IMR-90 (cell line): Measurements from ENCODE around the gene LYSMD4. TPM values are rescaled to one million over a fixed set of nuclear protein-coding genes. Genes with fewer than 3 reads are reported as not detected.

Experiments used
- ATAC-seq: fragments of 200-7000 bp; cut with Tn5 transposase; 2 replicates; pipeline ENCODE4 v1.9.1; 2020; ENCODE audit warnings: low read depth, mild to moderate bottlenecking, moderate library complexity
- BruUV-seq: library from RNA; stranded (reverse); fragments of 400-500 nt; replicated peaks from 2 replicates; lab custom pipeline; 2021; lab: Mats Ljungman, UMichigan
- CTCF ChIA-PET: fragments of 300-600 bp; formaldehyde crosslinking; extraction: SDS; loops from one replicate; lab custom pipeline; 2021; ENCODE audit warnings: antibody characterized with exemption; lab: Yijun Ruan, JAX
- POLR2A ChIA-PET: fragments of 300-600 bp; sonication (Branson Sonifier 250); formaldehyde crosslinking; loops from one replicate; lab custom pipeline; 2022; ENCODE audit warnings: antibody characterized with exemption; ENCODE audit not compliant: unreplicated experiment; lab: Charles Lee
- DNase-seq: peaks from one replicate; pipeline ENCODE4 v3.0.0; 2013
- H2AFZ ChIP-seq: replicated peaks from 2 replicates; pipeline ENCODE3; 2013; ENCODE audit warnings: low read length, mild to moderate bottlenecking; ENCODE audit not compliant: poor library complexity
- H2AK5ac ChIP-seq: 2 replicates; pipeline ENCODE4 v1.6.1; 2013; ENCODE audit warnings: low read depth, low read length, inconsistent platforms
- H2AK9ac ChIP-seq: replicated peaks from 2 replicates; pipeline ENCODE3; 2013; ENCODE audit warnings: mild to moderate bottlenecking, low read depth, low read length, moderate library complexity; ENCODE audit not compliant: poor library complexity
- H2BK120ac ChIP-seq: 2 replicates; pipeline ENCODE4 v1.6.1; 2013; ENCODE audit warnings: low read depth, low read length, inconsistent platforms
- H2BK15ac ChIP-seq: 3 replicates; pipeline ENCODE4 v1.6.1; 2013; ENCODE audit warnings: low read depth, low read length, inconsistent platforms
- H2BK20ac ChIP-seq: 2 replicates; pipeline ENCODE4 v1.6.1; 2013; ENCODE audit warnings: low read depth, mild to moderate bottlenecking, inconsistent platforms, low read length, moderate library complexity
- H2BK5ac ChIP-seq: 2 replicates; pipeline ENCODE4 v1.6.1; 2013; ENCODE audit warnings: mild to moderate bottlenecking, low read depth, low read length, inconsistent platforms; ENCODE audit not compliant: poor library complexity, severe bottlenecking
- H3K14ac ChIP-seq: replicated peaks from 2 replicates; pipeline ENCODE4 v1.6.1; 2013; ENCODE audit warnings: low read depth, low read length, inconsistent platforms
- H3K18ac ChIP-seq: 2 replicates; pipeline ENCODE4 v1.6.1; 2013; ENCODE audit warnings: low read depth, low read length, control low read depth
- H3K23ac ChIP-seq: 2 replicates; pipeline ENCODE4 v1.6.1; 2013; ENCODE audit warnings: low read depth, low read length, inconsistent platforms
- H3K27ac ChIP-seq: 2 replicates; pipeline ENCODE4 v1.5.1; 2013; ENCODE audit warnings: mild to moderate bottlenecking, control low read depth, low read length; ENCODE audit not compliant: insufficient read depth
- H3K27me3 ChIP-seq: 2 replicates; pipeline ENCODE4 v1.6.1; 2013; ENCODE audit warnings: low read length; ENCODE audit not compliant: control insufficient read depth, insufficient read depth
- H3K36me3 ChIP-seq: 2 replicates; pipeline ENCODE4 v1.6.1; 2013; ENCODE audit warnings: low read length, mixed read lengths; ENCODE audit not compliant: control insufficient read depth, insufficient read depth
- H3K4ac ChIP-seq: 2 replicates; pipeline ENCODE4 v1.6.1; 2013; ENCODE audit warnings: low read depth, low read length, inconsistent platforms
- H3K4me1 ChIP-seq: 2 replicates; pipeline ENCODE4 v1.6.1; 2013; ENCODE audit warnings: low read length, mixed read lengths; ENCODE audit not compliant: control insufficient read depth, insufficient read depth
- H3K4me2 ChIP-seq: 2 replicates; pipeline ENCODE4 v1.6.1; 2013; ENCODE audit warnings: low read depth, mild to moderate bottlenecking, control low read depth, low read length, moderate library complexity
- H3K4me3 ChIP-seq: 2 replicates; pipeline ENCODE4 v1.5.1; 2013; ENCODE audit warnings: low read depth, mild to moderate bottlenecking, control low read depth, low read length, moderate library complexity; ENCODE audit not compliant: insufficient read depth
- H3K56ac ChIP-seq: 2 replicates; pipeline ENCODE4 v1.6.1; 2013; ENCODE audit warnings: low read length, inconsistent platforms; ENCODE audit not compliant: insufficient read depth; ENCODE audit errors: extremely low read depth
- H3K79me1 ChIP-seq, 2 experiments: 2 replicates each; pipeline ENCODE4 v1.6.1; 2013; ENCODE audit warnings: low read length in 2 of 2, inconsistent platforms in 1 of 2, low read depth in 1 of 2
- H3K9ac ChIP-seq: 2 replicates; pipeline ENCODE4 v1.6.1; 2013; ENCODE audit warnings: low read depth, low read length, control low read depth
- H3K9me1 ChIP-seq: 2 replicates; pipeline ENCODE4 v1.6.1; 2013; ENCODE audit warnings: low read length, inconsistent platforms; ENCODE audit not compliant: insufficient read depth
- H3K9me3 ChIP-seq: 2 replicates; pipeline ENCODE4 v1.6.1; 2013; ENCODE audit warnings: low read length; ENCODE audit not compliant: control insufficient read depth, insufficient read depth
- H4K20me1 ChIP-seq: 2 replicates; pipeline ENCODE4 v1.6.1; 2013; ENCODE audit warnings: low read length, inconsistent platforms; ENCODE audit not compliant: insufficient read depth
- H4K5ac ChIP-seq: 2 replicates; pipeline ENCODE4 v1.6.1; 2013; ENCODE audit warnings: mild to moderate bottlenecking, low read depth, low read length, control low read depth
- H4K8ac ChIP-seq, 2 experiments: 2 replicates each; pipeline ENCODE4 v1.6.1; 2013; ENCODE audit warnings: low read depth in 2 of 2, low read length in 2 of 2, control low read depth in 1 of 2, inconsistent platforms in 1 of 2
- H4K91ac ChIP-seq: 2 replicates; pipeline ENCODE4 v1.6.1; 2013; ENCODE audit warnings: low read depth, low read length, inconsistent platforms; ENCODE audit not compliant: insufficient read depth
- RCOR1 ChIP-seq: IDR thresholded peaks from 2 replicates; pipeline ENCODE4 v1.6.1; 2012; ENCODE audit warnings: mild to moderate bottlenecking, low read length, improper control_type of control experiment; ENCODE audit not compliant: insufficient replicate concordance
- WGBS, 2 experiments: methylation state at CpG; one replicate each; pipeline versions ENCODE4 v1.1.5 to v1.1.7; 2013; ENCODE audit warnings: missing lambda C conversion rate in 2 of 2; ENCODE audit not compliant: insufficient read length in 1 of 2; ENCODE audit errors: extremely low coverage in 2 of 2; 5-methylcytosine and 5-hydroxymethylcytosine counted together
- dilution Hi-C: fragments of 300-500 bp; cut with HindIII; formaldehyde crosslinking; loops from one replicate; pipeline ENCODE4 v1.14.3; 2018; ENCODE audit warnings: low sequenced_read_pairs; ENCODE audit not compliant: unreplicated experiment
- in situ Hi-C: fragments of 300-500 bp; cut with MboI; formaldehyde crosslinking; loops from 3 replicates; pipeline ENCODE4 v1.14.3; 2019; ENCODE audit warnings: low sequenced_read_pairs, inconsistent platforms, mixed read lengths
- intact Hi-C: fragments of 100-400 bp; cut with micrococcal nuclease; formaldehyde crosslinking; loops from 2 replicates; pipeline ENCODE4 v1.10.0; 2022
- polyA plus RNA-seq, 3 experiments: library from polyadenylated mRNA; depleted of rRNA; stranded (reverse); fragments of >200 nt; gene quantifications; 2 replicates each; pipeline ENCODE4 v1.2.3, GENCODE V29; 2012; ENCODE audit warnings: low replicate concordance in 1 of 3
- total RNA-seq: library from RNA; depleted of rRNA; stranded (reverse); fragments of >200 nt; gene quantifications from 2 replicates; pipeline ENCODE4 v1.2.3, GENCODE V29; 2012

Gene LYSMD4
- total and polyA plus RNA-seq, 2 of the 4 experiments (the other 2 are of a cell fraction): 4.5 to 5.0 TPM

GRCh38 chr15:99683000-99683670 lies 50.1 kb downstream of the LYSMD4 start:
- H2BK120ac ChIP-seq: no peak overlapping the region
- no peak overlapping the region for H2BK5ac ChIP-seq
- 100% methylated on average over 3 of the region's 9 CpGs; no CpG with 5 or more reads in 1 of the 2 experiments for WGBS, 2 experiments
- H3K4me1 ChIP-seq: no peaks in the 10 kb centered on the region
- peaks cover 3% of the 10 kb centered on the region; the same call in 1 of the 2 replicates for H3K9me1 ChIP-seq
- dilution Hi-C loops: no loop called here
- no peak overlapping the region for H2BK20ac ChIP-seq
- no peak overlapping the region for H3K23ac ChIP-seq
- H3K36me3 ChIP-seq: peaks cover 10% of the 10 kb centered on the region
- no peak overlapping the region for H2AK5ac ChIP-seq
- no peak overlapping the region for H3K14ac ChIP-seq
- ChIA-PET POLR2A (no interaction called here), CTCF (interaction anchor here (1.3 kb wide), 1 partner anchor 396 kb away, joined by 3 read pairs; no protein-coding TSS in a partner anchor)
- no peak overlapping the region for H3K4ac ChIP-seq
- H4K8ac ChIP-seq: no peak overlapping the region
- H4K20me1 ChIP-seq: no peaks in the 10 kb centered on the region
- H3K4me3 ChIP-seq: no peak overlapping the region
- no peak overlapping the region for H2BK15ac ChIP-seq
- no TSS peak for BruUV-seq
- ATAC-seq (no peak), DNase-seq (peak; percentile 22)
- H4K91ac ChIP-seq: no peak overlapping the region
- no peak overlapping the region for H3K18ac ChIP-seq
- intact Hi-C loops: no loop called here
- H4K5ac ChIP-seq: no peak overlapping the region
- H3K9me3 ChIP-seq: no peaks in the 10 kb centered on the region
- H2AK9ac ChIP-seq: no peak overlapping the region
- no peak overlapping the region for H2AFZ ChIP-seq
- no peaks in the 10 kb centered on the region for H3K27me3 ChIP-seq
- H3K27ac ChIP-seq: no peak overlapping the region
- in situ Hi-C loops: no loop called here
- H3K4me2 ChIP-seq: no peak overlapping the region
- H3K9ac ChIP-seq: no peak overlapping the region
- no peak overlapping the region for H3K56ac ChIP-seq
- no peak for TF ChIP-seq RCOR1
- H3K79me1 ChIP-seq: peaks cover 0 to 18% of the 10 kb centered on the region in 2 experiments
